Endometrium (tissue), 2 donors: ENCODE results near the gene KRTAP19-5.
"Not testable (repeated sequence)": the region's sequence is repeated elsewhere in the genome, so short reads cannot be mapped to it uniquely, and the experiment has no call there.

Experiments
- FAIRE-seq: peaks from 2 replicates; lab custom pipeline; 2012; peaks lifted over from hg19 to GRCh38; lab: Jason Lieb, UNC
- donor health status: control.
- donor health status: control.

The KRTAP19-5 gene

GRCh38 chr21:30502041-30502440, at the start of gene KRTAP19-5:
Gene KRTAP19-5 (minus strand): TSS chr21:30502141. CDS start chr21:30502090, 51 bp downstream.
- FAIRE-seq, result no peak

- FAIRE-seq, result peak; percentile 12
These were observed 39.8 kb upstream of the KRTAP19-5 start, which contains the start of gene KRTAP19-6 for GRCh38 chr21:30541764-30542163. Gene KRTAP19-6 (minus strand): TSS chr21:30541864. CDS start chr21:30541833, 31 bp downstream.

DNA sequence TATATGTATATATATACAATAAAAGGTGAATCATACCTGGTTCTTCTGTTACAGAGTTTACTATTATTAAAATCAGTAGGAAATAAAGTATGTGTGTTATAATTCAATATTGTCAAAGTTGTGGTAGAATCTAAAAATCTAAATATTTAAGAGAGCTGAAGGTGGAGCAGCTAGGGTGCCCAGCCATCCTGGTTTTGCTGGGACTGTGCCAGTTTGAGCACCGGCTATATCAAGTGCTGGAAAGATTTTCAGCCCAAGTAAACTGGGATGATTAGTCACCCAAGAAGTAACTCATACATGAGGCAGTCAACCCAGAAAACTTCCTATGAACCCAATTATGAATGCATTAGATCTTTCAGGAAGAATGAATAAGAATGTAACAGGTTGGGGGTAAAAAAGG, 16.9 kb upstream of the KRTAP19-5 start:
- no peak for FAIRE-seq

- no peak for FAIRE-seq
These were observed 13.7 kb upstream of the KRTAP19-5 start for GRCh38 chr21:30515681-30516080.

GRCh38 chr21:30505621-30506205, 3.8 kb upstream of the KRTAP19-5 start:
- FAIRE-seq, result not testable (repeated sequence)

- FAIRE-seq, result no peak
These were observed 4.9 kb downstream of the KRTAP19-5 start, which contains the start of gene KRTAP19-4 for GRCh38 chr21:30497065-30497464. Gene KRTAP19-4 (minus strand): TSS chr21:30497165. CDS start chr21:30497110, 55 bp downstream.

DNA sequence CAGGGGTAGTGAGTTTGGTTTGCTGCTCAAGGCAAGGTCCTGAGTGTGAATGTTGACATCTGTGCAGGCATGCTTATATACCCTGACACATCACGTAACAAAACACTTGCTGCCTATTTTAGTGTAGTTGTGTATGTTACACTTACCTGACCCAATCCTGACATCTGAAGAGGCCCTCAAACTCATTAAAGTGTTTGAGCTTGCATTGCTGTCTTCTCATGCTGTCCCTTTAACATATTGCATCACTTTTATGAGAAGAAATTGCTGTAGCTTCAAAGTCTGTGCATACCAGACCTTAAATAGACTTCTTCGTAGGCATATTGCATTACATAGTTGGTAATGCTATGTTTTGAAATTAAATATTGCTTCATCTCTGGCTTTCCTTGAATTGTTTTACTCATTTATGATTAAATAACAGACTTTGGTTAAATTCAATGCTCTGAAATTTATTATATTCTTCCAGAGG, 9.9 kb downstream of the KRTAP19-5 start, which contains the start of gene KRTAP19-3:
Gene KRTAP19-3 (minus strand): TSS at position 51 of the 466 bp plus-strand sequence. CDS start 56 bp downstream, outside the sequence.
- no peak for FAIRE-seq

DNA sequence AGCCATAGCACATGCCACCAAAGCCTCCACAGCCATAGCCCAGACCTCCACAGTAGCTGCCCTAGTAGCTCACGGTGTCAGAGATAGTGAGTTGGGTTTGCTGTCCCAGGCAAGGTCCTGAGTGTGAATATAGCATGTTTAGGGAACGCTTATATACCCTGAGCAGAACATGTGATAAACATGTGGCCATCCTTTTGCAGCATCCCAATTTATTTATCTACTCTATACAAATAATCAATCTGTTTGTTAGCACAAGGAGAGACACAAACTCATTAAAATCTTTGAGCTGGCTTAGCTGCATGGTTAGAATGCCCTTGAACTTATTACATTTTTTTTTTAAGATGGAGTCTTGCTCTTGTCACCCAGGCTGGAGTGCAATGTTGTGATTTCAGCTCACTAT, 14.6 kb downstream of the KRTAP19-5 start, which contains the start of gene KRTAP19-2:
Gene KRTAP19-2 (minus strand): TSS at position 101 of the 400 bp plus-strand sequence. CDS start 88 bp downstream, at position 13.
- FAIRE-seq, result no peak

- no peak for FAIRE-seq
These were observed 15.8 kb downstream of the KRTAP19-5 start for GRCh38 chr21:30486180-30486579.

DNA sequence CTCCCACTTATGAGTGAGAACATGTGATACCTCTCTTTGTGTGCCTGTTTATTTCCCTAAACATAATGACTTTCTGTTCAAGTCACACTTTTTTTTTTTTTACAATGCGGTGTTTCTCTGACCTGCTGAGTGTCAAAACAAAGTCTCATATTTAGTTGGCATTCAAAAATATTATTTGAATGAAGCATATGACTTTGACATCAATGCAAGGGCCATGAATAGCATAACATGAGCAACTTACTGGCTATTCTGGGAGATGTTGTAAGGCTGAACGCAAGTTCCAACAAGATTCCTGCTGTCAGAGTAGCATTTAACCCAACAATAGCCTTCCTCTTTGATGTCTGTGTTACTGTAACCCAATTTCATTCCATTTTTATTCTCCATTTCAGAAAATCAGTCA, 19.8 kb downstream of the KRTAP19-5 start:
- no peak for FAIRE-seq

GRCh38 chr21:30480145-30480544, 21.8 kb downstream of the KRTAP19-5 start, which contains the start of gene KRTAP19-1:
Gene KRTAP19-1 (minus strand): TSS chr21:30480367. CDS start chr21:30480317, 50 bp downstream.
- FAIRE-seq, result no peak

GRCh38 chr21:30479259-30479658, 22.7 kb downstream of the KRTAP19-5 start:
- no peak for FAIRE-seq

- FAIRE-seq, result no peak
These were observed 23.9 kb downstream of the KRTAP19-5 start for GRCh38 chr21:30478004-30478403.

GRCh38 chr21:30468900-30469714, 32.8 kb downstream of the KRTAP19-5 start:
- no peak for FAIRE-seq

- FAIRE-seq, result no peak
These were observed 38.2 kb downstream of the KRTAP19-5 start for GRCh38 chr21:30463713-30464112.
